Breast epithelium (tissue), 3 donors: ENCODE results near the gene ERMARD.

ENCODE experiments used
- CTCF ChIP-seq, 3 donors: fragments of 450-650 bp; IDR thresholded peaks; one replicate each; pipeline ENCODE4 v1.5.1; 2016 to 2017; ENCODE audit warnings: antibody characterized with exemption in 3 of 3, mild to moderate bottlenecking in 3 of 3, moderate library complexity in 3 of 3
- POLR2A ChIP-seq: fragments of 450-650 bp; IDR thresholded peaks from one replicate; pipeline ENCODE4 v1.6.1; 2016; ENCODE audit warnings: antibody characterized with exemption, mild to moderate bottlenecking, moderate library complexity
- POLR2AphosphoS5 ChIP-seq, 3 donors: sonication (generic); formaldehyde crosslinking; IDR thresholded peaks; one replicate each; pipeline ENCODE4 v1.6.1; 2017; ENCODE audit warnings: antibody characterized with exemption in 3 of 3

DNA sequence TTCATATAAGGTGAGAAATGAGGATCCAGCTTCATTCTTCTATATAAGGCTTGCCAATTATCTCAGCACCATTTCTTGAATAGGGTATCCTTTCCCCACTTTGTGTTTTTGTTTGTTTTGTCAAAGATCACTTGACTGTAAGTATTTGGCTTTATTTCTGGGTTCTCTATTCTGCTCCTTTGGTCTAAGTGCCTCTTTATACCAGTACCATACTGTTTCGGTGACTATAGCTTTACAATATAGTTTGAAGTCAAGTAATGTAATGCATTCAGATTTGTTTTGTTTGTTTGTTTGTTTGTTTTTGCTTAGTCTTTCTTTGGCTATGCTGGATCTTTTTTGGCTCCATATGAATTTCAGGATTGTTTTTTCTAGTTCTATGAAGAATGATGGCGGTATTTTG lies 64.6 kb downstream of the ERMARD start:
- TF ChIP-seq CTCF (IDR thresholded peaks at IDR 0.05) (no peak), POLR2A (no peak), POLR2AphosphoS5 (IDR thresholded peaks at IDR 0.05) (no peak)
